SKM-1 treated with dmso at 0.1 percent for 144 hours (cell line): ENCODE results near the gene VWCE.
A peak's percentile ranks its signal among the peaks of the same experiment; 100 is the strongest.

Source experiments
- DNase-seq: peaks from one replicate; lab custom pipeline; 2025; ENCODE audit not compliant: unreplicated experiment; lab: John Stamatoyannopoulos, UW

VWCE gene

DNA sequence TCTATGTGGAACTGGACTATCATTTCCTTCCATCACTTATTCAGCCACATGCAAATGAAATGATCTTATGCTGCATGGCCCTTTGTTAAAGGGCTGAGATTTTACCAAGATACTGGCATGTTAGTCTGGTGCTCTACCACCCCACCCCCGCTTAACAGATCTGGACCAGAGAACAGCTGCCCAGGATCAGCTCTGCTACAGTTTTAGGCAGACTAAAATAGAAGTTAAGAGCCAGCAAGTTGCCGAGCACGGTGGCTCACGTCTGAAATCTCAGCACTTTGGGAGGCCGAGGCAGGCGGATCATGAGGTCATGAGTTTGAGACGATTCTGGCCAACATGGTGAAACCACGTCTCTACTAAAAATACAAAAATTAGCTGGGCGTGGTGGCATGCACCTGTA, 33.2 kb upstream of the VWCE start:
- DNase-seq = no peak

GRCh38 chr11:61327669-61328071, 32.6 kb upstream of the VWCE start:
- DNase-seq = no peak

DNA sequence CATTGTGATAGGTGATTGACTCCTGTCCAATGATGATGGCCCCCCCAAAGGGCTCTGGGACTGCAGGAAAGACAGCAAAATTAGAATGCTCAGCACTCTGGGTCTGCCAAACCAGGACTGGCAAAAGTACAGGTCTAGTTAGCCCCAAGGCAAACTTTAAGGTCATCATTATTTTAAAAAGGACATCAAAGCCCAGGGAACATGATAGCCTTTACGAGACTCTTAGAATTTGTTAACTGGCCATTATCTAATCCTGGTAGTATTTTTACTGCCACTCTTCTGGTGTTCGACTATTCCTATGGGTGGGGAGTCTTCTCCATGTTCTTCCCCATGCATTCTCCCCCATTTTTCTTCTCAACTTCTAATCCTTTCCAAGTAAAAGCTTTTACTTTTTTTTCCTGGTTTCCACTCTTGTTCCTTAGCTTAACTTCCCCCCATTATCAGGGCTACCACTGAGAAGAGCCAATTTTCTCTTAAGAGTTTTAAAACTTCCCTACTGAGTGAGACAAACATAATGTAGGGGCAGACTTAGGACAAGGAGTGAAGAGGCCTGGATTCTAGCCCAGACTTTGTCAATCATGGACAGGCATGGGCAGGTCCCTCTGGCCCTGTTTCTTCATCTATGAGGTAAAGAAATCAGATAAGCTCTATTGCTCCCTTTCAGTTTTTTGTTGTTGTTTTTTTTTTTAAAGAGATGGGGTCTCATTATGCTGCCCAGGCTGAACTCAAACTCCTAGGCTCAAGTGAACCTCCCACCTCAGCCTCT, 30.7 kb upstream of the VWCE start:
- no peak for DNase-seq

DNA sequence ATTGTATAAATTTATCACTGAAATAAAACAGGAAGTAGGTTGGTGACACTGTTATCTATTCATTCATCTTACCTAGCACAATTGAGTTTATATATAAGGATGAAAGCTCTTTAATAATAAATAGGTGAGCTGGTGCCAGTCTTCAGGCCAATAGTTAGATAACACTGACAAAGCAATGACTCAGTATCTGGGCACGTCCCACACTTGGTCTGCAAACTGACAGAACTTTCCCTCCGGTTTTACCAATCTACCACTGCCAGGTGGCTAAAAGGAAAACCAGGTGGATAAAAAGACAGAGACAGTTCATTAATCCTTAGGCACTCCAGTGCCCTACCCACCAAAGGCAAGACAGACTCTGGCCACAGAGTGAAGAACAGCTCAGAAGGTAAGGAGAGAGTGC, 20.1 kb upstream of the VWCE start:
- DNase-seq = no peak

DNA sequence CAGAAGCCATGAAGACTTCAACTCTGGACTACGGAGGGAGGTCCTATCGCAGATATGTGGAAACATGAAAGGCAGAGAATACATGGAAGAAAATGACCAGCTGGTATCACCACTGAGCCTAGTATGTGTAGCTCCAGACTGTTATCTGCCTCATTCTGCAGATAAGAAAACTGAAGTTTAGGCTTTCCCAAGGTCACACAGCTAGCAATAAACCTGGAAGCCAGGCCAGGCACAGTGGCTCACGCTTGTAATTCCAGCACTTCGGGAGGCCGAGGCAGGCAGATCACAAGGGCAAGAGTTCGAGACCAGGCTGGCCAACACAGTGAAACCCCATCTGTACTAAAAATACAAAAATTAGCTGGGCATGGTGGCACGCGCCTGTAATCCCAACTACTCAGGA, 15.6 kb upstream of the VWCE start:
- DNase-seq = no peak

DNA sequence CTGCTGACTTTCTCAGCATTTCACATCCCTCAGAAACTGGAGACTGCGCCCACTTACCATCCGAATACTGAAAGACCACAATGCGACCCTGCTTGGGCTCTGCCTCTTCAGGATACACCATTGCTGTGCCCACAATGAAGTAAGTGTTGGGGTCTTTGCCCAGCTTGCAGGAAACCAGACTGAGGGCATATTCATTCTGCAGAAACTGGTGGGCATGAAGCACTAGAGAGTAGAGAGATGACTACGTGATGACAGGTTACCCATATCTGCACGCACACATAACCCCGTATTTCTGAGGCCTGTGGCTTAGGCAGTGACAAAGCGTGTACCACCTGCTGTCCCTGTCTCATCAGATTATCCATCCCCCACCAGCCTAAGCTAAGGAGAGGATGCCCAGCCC, 14.6 kb upstream of the VWCE start:
- DNase-seq = no peak

DNA sequence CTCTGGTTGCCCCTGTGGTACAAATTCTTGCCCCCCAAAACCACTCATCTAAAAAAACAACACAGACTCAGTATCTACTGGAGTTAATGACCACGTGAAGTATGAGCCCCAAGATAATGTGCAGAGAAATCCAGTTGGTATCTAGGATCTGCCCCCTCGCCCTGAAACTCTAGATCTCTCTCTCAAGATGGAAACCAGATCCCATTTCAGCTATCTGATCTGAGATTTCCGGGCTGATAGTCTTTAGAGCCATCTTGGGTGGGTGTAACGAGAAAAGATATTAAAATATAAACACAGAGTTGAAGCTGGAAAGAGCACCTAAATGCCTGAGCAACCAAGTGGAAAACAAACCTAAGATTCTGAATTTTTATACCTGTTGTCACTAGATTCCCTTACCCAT, 14.0 kb upstream of the VWCE start:
- no peak for DNase-seq

DNA sequence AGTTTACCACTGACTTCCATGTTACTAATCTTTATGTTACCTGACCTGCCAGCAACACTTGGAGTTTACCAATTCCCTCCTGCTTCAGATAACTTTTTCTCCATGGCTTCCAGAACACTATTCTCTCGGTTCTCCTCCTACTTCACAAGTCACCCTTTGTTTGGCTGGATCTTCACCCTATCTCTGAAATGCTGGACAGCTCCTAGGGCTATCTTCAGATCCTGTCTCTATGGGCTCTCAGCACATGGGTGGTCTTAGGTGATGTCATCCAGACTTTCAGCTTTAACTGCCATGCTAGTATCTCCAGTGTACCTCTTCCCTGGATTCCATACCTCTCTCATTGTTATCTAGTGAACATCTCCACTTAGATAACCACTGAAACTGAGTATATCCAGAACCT, 12.2 kb upstream of the VWCE start:
- DNase-seq = no peak

DNA sequence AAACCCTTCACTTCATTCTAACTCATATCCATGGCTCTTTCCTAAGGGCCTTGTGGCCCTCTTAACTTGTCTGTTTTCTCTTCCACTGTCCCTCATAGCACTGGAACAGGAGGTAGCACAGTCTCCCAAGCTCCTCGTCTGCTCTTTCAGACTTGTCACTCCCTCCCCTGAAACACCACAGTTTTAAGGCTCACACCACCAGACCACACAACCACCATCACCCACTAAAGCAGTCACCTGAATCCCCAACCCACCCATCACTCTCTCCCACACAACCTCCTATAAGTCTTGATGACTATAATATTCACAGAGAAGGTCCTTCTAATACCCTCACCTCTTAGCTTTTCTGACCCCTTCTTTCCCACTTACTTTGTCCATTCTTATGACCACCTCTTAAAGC, 11.1 kb upstream of the VWCE start:
- DNase-seq = no peak

DNA sequence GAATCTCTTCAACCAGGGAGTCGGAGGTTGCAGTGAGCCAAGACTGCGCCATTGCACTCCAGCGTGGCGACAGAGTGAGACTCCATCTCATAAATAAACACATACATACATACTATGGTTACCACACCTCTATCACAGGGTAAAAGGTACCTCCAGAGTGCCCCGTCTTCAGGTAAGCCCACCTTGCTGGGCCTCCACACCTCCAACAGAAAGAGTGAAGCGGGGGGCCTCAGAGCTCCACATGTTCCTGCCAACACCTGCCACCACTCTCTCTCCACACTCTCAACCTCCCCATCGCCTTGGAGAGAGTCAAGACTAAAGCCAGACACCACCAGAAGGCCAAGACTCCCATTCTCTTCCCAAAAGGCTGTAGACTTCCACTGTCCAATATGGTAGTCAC, 10.3 kb upstream of the VWCE start:
- DNase-seq = no peak

DNA sequence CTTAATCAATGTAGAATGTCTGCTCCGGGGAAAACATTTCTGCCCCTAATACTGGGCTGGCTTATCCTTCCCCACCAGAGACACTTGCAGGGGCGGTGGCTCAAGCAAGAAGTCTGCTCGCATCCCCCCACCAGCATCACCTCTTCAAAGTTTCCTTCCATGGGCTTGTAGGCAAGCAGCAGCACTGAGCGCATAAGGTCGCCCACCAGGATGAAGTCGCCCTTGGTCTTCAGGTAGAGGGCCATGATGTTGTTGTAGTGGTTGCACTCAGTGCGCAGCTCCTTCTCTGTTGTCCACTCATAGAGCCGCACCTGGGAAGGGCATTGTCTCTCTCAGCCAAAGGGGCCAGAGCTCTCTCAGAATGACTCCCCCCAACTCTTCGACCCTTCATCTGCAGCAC, 8.6 kb upstream of the VWCE start:
- no peak for DNase-seq

DNA sequence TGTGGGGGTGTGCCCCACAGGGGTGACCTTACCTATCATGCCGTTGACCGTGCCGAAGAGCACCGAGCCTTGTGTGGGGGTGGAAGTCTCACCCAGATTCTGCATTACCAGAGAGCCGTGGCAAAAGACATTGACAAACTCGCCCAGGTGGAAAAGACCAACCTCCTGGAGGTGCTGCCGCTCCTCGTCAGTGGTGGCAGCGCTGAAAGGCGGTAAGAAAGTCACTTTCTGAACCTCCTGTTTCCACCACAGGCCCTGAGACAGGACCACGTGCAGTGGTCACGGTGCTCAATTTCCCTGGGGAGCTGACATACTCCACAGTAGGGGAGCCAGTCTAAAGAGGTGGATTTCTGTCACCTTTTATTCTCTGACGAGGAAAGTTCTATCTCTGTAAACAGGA, 7.4 kb upstream of the VWCE start:
- DNase-seq = no peak

GRCh38 chr11:61298663-61299244, 3.6 kb upstream of the VWCE start:
- DNase-seq = no peak

GRCh38 chr11:61297746-61298145, 2.6 kb upstream of the VWCE start:
- peak; percentile 12 for DNase-seq

- DNase-seq = no peak
These were observed 2.2 kb upstream of the VWCE start for GRCh38 chr11:61297341-61297740.

- DNase-seq = no peak
These were observed 445 bp upstream of the VWCE start for GRCh38 chr11:61295596-61295926.

DNA sequence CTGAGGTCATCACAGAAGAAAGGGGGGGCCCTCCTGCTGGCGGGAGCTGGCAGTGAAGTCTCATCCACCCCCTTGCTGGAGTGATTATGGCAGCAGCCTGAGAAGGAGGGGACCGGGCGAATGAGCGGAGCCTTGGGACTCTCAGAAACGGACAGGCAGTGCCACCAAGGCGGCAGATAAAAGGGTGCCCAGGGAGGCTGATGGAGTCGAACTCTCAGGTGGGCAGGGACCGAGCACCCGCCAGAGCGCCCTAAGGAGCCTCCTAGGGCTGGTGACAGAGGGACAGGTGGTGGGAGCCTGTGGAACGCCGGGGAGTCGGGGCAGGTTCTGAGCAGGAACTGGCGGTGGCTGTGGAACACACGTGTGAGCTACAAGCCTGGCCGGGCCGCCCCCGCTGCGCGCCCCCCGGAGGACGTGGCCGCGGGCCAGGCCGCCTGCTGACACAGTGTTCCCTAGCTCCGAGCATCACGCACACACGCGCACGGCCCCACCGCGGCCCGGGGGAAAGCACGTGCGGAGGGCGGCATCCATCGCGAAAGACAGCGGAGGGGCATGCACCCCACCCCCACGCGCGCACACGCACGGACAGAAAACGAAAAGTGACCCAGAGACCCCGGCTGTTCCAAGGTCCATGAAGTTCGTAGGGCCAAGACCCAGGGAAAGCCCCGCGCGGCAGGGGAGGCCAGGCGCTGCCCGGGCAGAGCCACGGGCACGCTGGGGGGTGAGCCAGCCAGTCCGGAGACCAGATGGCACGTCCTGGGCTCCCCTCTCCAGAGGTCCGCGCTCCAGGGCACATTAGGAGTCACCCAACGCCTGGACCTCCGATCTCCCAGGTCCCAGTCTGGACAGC, 1.0 kb downstream of the VWCE start:
- peak; percentile 36 for DNase-seq

- no peak for DNase-seq
These were observed 2.8 kb downstream of the VWCE start for GRCh38 chr11:61292356-61292755.

- DNase-seq = no peak
These were observed 4.0 kb downstream of the VWCE start for GRCh38 chr11:61290905-61291690.

GRCh38 chr11:61287338-61287977, 7.7 kb downstream of the VWCE start:
- no peak for DNase-seq

- DNase-seq = no peak
These were observed 11.5 kb downstream of the VWCE start for GRCh38 chr11:61283613-61284012.
